ENCODE results near the gene EBP.

Gene EBP

DNA sequence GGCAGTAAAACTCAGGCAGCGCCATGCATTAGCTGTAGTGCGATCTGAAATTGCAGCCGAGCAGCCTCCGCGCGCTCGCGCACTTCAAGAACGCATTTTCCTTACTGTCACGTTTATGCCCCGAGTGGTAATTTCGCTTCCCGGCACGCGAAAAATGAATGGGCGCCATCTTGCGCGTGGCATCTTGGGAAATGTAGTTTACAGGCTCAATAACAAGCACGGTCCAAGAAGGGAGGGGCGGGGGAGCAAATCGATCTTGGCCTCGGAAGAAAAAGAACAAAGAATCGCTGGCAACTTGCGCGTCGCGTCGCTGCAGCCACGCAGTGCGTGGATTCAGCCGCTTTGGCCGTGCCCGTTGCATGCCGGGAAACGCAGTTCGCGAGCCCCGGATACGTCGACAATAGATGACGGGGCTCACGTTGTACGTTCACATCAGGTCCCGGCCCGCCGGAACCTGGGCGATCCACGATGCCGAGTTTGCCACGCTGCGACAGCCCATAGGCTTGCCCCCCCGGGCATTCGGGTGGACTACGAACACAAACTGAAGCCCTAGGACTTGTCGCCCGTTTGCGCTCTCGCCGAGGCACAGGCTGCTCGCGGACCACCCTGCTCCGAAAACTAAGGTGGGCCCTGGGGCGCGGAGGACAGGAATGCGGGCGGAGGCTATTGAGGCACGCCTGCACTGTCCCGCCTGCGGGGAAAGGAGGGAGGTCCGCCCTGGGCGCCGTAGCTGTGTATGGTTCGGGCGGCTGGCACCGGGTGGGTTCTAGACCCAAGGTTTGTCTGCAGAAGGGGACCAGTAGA, 45.6 kb upstream of the EBP start, which contains the start of gene FTSJ1:
FTSJ1 (plus strand) TSS at position 426 of the 804 bp plus-strand sequence. CDS start 1,849 bp downstream, outside the sequence.
- Histone ChIP-seq H3K4me3 (ENCODE audit: insufficient read length, low read depth) (peak within 1 kb of the TSS; percentile 93), H3K4me1 (ENCODE audit: insufficient read depth, insufficient read length) (peaks cover 9% of the 10 kb centered on the region), H3K36me3 (ENCODE audit: insufficient read depth, insufficient read length, low read length) (peaks cover 33% of the 10 kb centered on the region), H3K9me3 (ENCODE audit: insufficient read depth, low read length) (no peaks in the 10 kb centered on the region), H3K9ac (ENCODE audit: insufficient read length, low read depth) (peak within 1 kb of the TSS; percentile 93), H3K27me3 (ENCODE audit: insufficient read depth, insufficient read length) (no peaks in the 10 kb centered on the region)
- DNase-seq (ENCODE audit: low read depth, low spot score), result peak; percentile 60
- TF ChIP-seq ZNF274 (IDR thresholded peaks at IDR 0.05; ENCODE audit: low read depth, low read length) (no peak), SUZ12 (IDR thresholded peaks at IDR 0.05; ENCODE audit: extremely low read depth, insufficient read depth, insufficient read length) (no peak), YY1 (IDR thresholded peaks at IDR 0.05; ENCODE audit: insufficient read depth, insufficient read length) (peak; percentile 87)

DNA sequence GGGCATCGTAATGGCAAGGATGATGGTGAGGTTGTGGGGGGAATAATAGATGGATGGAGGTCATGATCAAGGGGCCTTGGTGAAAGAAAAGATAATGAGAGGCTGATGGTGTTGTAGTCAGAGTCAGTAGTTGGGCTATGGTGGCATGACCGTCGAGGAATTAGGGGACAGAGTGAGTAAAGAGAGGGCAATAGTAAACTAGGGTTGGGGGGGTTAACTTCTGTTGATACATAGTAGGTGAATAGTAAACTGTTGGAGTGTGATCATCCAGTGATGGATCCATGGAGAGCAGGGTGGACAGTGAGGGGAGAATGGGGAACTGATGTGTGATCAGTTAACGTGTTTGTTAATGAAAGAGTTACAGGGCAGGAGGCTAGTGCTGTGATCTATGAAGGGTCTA, 44.7 kb upstream of the EBP start:
- TF ChIP-seq SUZ12 (IDR thresholded peaks at IDR 0.05; ENCODE audit: extremely low read depth, insufficient read depth, insufficient read length) (no peak), YY1 (IDR thresholded peaks at IDR 0.05; ENCODE audit: insufficient read depth, insufficient read length) (no peak), ZNF274 (IDR thresholded peaks at IDR 0.05; ENCODE audit: low read depth, low read length) (no peak)
- no peak for DNase-seq (ENCODE audit: low read depth, low spot score)
- Histone ChIP-seq H3K9me3 (ENCODE audit: insufficient read depth, low read length) (no peaks in the 10 kb centered on the region), H3K27me3 (ENCODE audit: insufficient read depth, insufficient read length) (no peaks in the 10 kb centered on the region), H3K9ac (ENCODE audit: insufficient read length, low read depth) (peak overlapping the region; percentile 93), H3K4me3 (ENCODE audit: insufficient read length, low read depth) (peak overlapping the region; percentile 93), H3K36me3 (ENCODE audit: insufficient read depth, insufficient read length, low read length) (peaks cover 42% of the 10 kb centered on the region), H3K4me1 (ENCODE audit: insufficient read depth, insufficient read length) (peaks cover 9% of the 10 kb centered on the region)

DNA sequence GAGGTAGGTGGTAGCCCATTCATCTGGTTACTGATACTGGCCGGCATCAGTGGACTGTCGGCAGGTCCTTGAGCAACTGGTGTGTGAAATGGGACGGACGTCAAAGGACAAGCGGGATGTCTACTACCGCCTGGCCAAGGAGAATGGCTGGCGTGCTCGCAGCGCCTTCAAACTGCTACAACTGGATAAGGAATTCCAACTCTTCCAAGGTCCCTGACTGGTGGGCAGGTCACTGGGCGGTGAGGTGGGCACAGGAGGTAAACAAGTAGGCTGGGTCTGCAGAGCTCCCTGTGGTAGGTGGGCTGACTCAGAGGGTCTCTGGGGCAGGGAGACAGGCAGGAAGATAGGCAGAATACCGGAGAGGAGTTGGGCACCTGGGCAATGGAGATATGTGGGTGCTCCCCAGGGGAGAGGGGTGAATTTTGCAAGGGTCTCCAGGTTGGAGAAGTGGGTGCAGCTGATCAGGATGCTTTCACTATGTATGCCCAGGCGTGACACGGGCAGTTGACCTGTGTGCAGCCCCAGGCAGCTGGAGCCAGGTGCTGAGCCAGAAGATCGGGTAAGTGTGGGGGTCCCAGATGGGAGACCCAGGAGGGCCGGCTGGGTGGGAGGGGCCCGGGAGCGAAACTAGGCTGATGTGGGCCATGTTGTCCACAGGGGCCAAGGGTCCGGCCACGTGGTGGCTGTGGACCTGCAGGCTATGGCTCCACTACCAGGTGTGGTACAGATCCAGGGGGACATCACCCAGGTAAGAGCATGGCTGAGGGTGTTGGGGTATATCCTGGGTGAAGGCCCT, 43.5 kb upstream of the EBP start:
- Histone ChIP-seq H3K9me3 (ENCODE audit: insufficient read depth, low read length) (no peaks in the 10 kb centered on the region), H3K27me3 (ENCODE audit: insufficient read depth, insufficient read length) (no peaks in the 10 kb centered on the region), H3K36me3 (ENCODE audit: insufficient read depth, insufficient read length, low read length) (peaks cover 55% of the 10 kb centered on the region), H3K4me3 (ENCODE audit: insufficient read length, low read depth) (no peak overlapping the region), H3K9ac (ENCODE audit: insufficient read length, low read depth) (no peak overlapping the region), H3K4me1 (ENCODE audit: insufficient read depth, insufficient read length) (peaks cover 6% of the 10 kb centered on the region)
- TF ChIP-seq YY1 (IDR thresholded peaks at IDR 0.05; ENCODE audit: insufficient read depth, insufficient read length), result no peak
- TF ChIP-seq ZNF274 (IDR thresholded peaks at IDR 0.05; ENCODE audit: low read depth, low read length), result no peak
- no peak for TF ChIP-seq SUZ12 (IDR thresholded peaks at IDR 0.05; ENCODE audit: extremely low read depth, insufficient read depth, insufficient read length)
- DNase-seq (ENCODE audit: low read depth, low spot score), result no peak

DNA sequence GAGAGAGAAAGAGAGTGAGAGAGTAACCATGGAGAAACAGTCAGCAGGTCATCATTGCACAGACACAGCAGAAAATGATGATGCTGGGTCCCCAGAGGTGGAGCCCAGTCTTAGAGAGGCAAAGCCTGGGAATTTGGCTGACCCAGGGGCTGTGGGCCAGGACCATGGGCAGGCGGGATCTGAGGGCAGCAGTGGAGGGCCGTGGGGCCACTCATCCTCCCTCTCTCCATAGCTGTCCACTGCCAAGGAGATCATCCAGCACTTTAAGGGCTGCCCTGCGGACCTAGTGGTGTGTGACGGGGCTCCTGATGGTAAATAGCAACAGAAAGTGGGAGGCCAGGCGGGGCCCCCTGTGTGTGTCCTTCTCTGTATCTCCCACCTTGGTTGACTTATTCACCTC, 42.8 kb upstream of the EBP start:
- Histone ChIP-seq H3K4me1 (ENCODE audit: insufficient read depth, insufficient read length) (peaks cover 4% of the 10 kb centered on the region), H3K9ac (ENCODE audit: insufficient read length, low read depth) (no peak overlapping the region), H3K27me3 (ENCODE audit: insufficient read depth, insufficient read length) (no peaks in the 10 kb centered on the region), H3K36me3 (ENCODE audit: insufficient read depth, insufficient read length, low read length) (peaks cover 59% of the 10 kb centered on the region), H3K9me3 (ENCODE audit: insufficient read depth, low read length) (no peaks in the 10 kb centered on the region), H3K4me3 (ENCODE audit: insufficient read length, low read depth) (no peak overlapping the region)
- no peak for DNase-seq (ENCODE audit: low read depth, low spot score)
- TF ChIP-seq YY1 (IDR thresholded peaks at IDR 0.05; ENCODE audit: insufficient read depth, insufficient read length) (no peak), ZNF274 (IDR thresholded peaks at IDR 0.05; ENCODE audit: low read depth, low read length) (no peak), SUZ12 (IDR thresholded peaks at IDR 0.05; ENCODE audit: extremely low read depth, insufficient read depth, insufficient read length) (no peak)

- no peak for DNase-seq (ENCODE audit: low read depth, low spot score)
- peaks cover 67% of the 10 kb centered on the region for H3K36me3 ChIP-seq (ENCODE audit: insufficient read depth, insufficient read length, low read length)
- no peaks in the 10 kb centered on the region for H3K9me3 ChIP-seq (ENCODE audit: insufficient read depth, low read length)
- H3K27me3 ChIP-seq (ENCODE audit: insufficient read depth, insufficient read length), result no peaks in the 10 kb centered on the region
- TF ChIP-seq YY1 (IDR thresholded peaks at IDR 0.05; ENCODE audit: insufficient read depth, insufficient read length), result no peak
- TF ChIP-seq SUZ12 (IDR thresholded peaks at IDR 0.05; ENCODE audit: extremely low read depth, insufficient read depth, insufficient read length), result no peak
- TF ChIP-seq ZNF274 (IDR thresholded peaks at IDR 0.05; ENCODE audit: low read depth, low read length), result no peak
- no peak overlapping the region for H3K4me3 ChIP-seq (ENCODE audit: insufficient read length, low read depth)
- H3K9ac ChIP-seq (ENCODE audit: insufficient read length, low read depth), result no peak overlapping the region
- H3K4me1 ChIP-seq (ENCODE audit: insufficient read depth, insufficient read length), result peaks cover 3% of the 10 kb centered on the region
Observed at GRCh38 chrX:48480142-48480541, 41.5 kb upstream of the EBP start.

GRCh38 chrX:48480583-48480982, 41.0 kb upstream of the EBP start:
- H3K9ac ChIP-seq (ENCODE audit: insufficient read length, low read depth), result no peak overlapping the region
- no peak for TF ChIP-seq SUZ12 (IDR thresholded peaks at IDR 0.05; ENCODE audit: extremely low read depth, insufficient read depth, insufficient read length)
- TF ChIP-seq ZNF274 (IDR thresholded peaks at IDR 0.05; ENCODE audit: low read depth, low read length), result no peak
- TF ChIP-seq YY1 (IDR thresholded peaks at IDR 0.05; ENCODE audit: insufficient read depth, insufficient read length), result no peak
- DNase-seq (ENCODE audit: low read depth, low spot score), result no peak
- no peaks in the 10 kb centered on the region for H3K9me3 ChIP-seq (ENCODE audit: insufficient read depth, low read length)
- H3K36me3 ChIP-seq (ENCODE audit: insufficient read depth, insufficient read length, low read length), result peaks cover 71% of the 10 kb centered on the region
- H3K4me1 ChIP-seq (ENCODE audit: insufficient read depth, insufficient read length), result peaks cover 3% of the 10 kb centered on the region
- H3K27me3 ChIP-seq (ENCODE audit: insufficient read depth, insufficient read length), result no peaks in the 10 kb centered on the region
- H3K4me3 ChIP-seq (ENCODE audit: insufficient read length, low read depth), result no peak overlapping the region

- no peak for DNase-seq (ENCODE audit: low read depth, low spot score)
- TF ChIP-seq YY1 (IDR thresholded peaks at IDR 0.05; ENCODE audit: insufficient read depth, insufficient read length), result no peak
- no peak for TF ChIP-seq SUZ12 (IDR thresholded peaks at IDR 0.05; ENCODE audit: extremely low read depth, insufficient read depth, insufficient read length)
- TF ChIP-seq ZNF274 (IDR thresholded peaks at IDR 0.05; ENCODE audit: low read depth, low read length), result no peak
- Histone ChIP-seq H3K36me3 (ENCODE audit: insufficient read depth, insufficient read length, low read length) (peaks cover 84% of the 10 kb centered on the region), H3K9me3 (ENCODE audit: insufficient read depth, low read length) (no peaks in the 10 kb centered on the region), H3K4me3 (ENCODE audit: insufficient read length, low read depth) (no peak overlapping the region), H3K9ac (ENCODE audit: insufficient read length, low read depth) (no peak overlapping the region), H3K27me3 (ENCODE audit: insufficient read depth, insufficient read length) (no peaks in the 10 kb centered on the region), H3K4me1 (ENCODE audit: insufficient read depth, insufficient read length) (no peaks in the 10 kb centered on the region)
Observed at GRCh38 chrX:48482526-48482925, 39.1 kb upstream of the EBP start.

All from NT2/D1 (cell line).